Measurements from ENCODE around the gene CTTN. TPM values are rescaled to one million over a fixed set of nuclear protein-coding genes. Genes with fewer than 3 reads are reported as not detected.
"Not testable (repeated sequence)": the region's sequence is repeated elsewhere in the genome, so short reads cannot be mapped to it uniquely, and the experiment has no call there.

The CTTN gene
- total RNA-seq, 2 experiments from 2014 or later = 49.6 to 52.6 TPM

- H3K9me3 Mint-ChIP-seq = no peaks in the 10 kb centered on the region
- H3K27ac Mint-ChIP-seq = no peak overlapping the region
- intact Hi-C loops (cut with micrococcal nuclease) = no loop called here
- H3K4me3 Mint-ChIP-seq = no peak overlapping the region
- H3K36me3 Mint-ChIP-seq = peaks cover 34% of the 10 kb centered on the region
- CTCF ChIA-PET = no interaction called here
- DNase-seq = no peak
- POLR2A ChIA-PET = no interaction called here
- no peaks in the 10 kb centered on the region for H3K4me1 Mint-ChIP-seq (ENCODE audit: low read depth)
- H3K27me3 Mint-ChIP-seq = peaks cover 2% of the 10 kb centered on the region
Observed at GRCh38 chr11:70435361-70435760, 37.0 kb downstream of the CTTN start.

DNA sequence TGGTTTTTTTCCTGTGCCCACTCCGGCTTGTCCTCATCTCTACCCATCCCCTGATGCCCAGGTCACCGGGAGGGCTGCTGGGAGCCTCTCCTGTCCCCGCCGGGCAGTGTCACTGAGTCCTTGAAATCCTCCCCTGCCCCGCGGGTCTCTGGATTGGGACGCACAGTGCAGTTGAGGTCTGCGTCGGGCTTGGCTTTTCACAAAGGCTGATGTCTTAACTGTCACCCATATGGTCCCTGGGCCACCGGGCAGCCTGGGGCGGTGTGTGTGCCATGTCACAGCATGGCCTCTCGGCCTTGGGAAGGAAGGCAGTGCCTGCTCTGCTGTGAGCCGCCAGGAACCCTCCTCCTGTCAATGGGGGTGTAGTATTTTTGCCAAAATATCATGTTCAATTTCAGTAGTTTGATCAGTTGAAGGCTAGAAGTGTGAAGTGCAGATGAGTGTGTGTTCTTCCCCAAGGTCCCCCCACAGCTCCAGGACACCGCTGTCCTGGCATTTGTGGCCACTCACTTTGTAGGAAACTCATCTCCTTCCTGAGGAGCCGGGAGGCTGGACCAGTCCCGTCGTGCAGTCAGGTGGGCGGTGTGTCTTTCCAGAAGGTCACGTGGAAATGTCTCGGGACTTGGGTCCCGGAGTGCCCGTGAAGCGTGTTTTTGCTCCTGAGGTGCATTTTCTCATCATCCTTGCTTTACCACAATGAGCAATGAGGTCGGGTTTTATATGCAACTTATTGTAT is 37.6 kb downstream of the CTTN start:
- H3K36me3 Mint-ChIP-seq = peaks cover 34% of the 10 kb centered on the region
- intact Hi-C loops (cut with micrococcal nuclease) = no loop called here
- DNase-seq = no peak
- ChIA-PET CTCF (no interaction called here), POLR2A (no interaction called here)
- H3K4me1 Mint-ChIP-seq (ENCODE audit: low read depth) = no peaks in the 10 kb centered on the region
- H3K27me3 Mint-ChIP-seq = peaks cover 2% of the 10 kb centered on the region
- no peaks in the 10 kb centered on the region for H3K9me3 Mint-ChIP-seq
- no peak overlapping the region for H3K4me3 Mint-ChIP-seq
- no peak overlapping the region for H3K27ac Mint-ChIP-seq

GRCh38 chr11:70436501-70436860 is 38.2 kb downstream of the CTTN start:
- Mint-ChIP-seq H3K27ac (no peak overlapping the region), H3K9me3 (no peaks in the 10 kb centered on the region), H3K4me1 (ENCODE audit: low read depth) (no peaks in the 10 kb centered on the region), H3K36me3 (peaks cover 33% of the 10 kb centered on the region), H3K27me3 (peaks cover 2% of the 10 kb centered on the region), H3K4me3 (no peak overlapping the region)
- CTCF ChIA-PET = no interaction called here
- DNase-seq = no peak
- POLR2A ChIA-PET = no interaction called here
- intact Hi-C loops (cut with micrococcal nuclease) = no loop called here

- peaks cover 2% of the 10 kb centered on the region for H3K27me3 Mint-ChIP-seq
- H3K27ac Mint-ChIP-seq = no peak overlapping the region
- intact Hi-C loops (cut with micrococcal nuclease) = no loop called here
- no peaks in the 10 kb centered on the region for H3K4me1 Mint-ChIP-seq (ENCODE audit: low read depth)
- ChIA-PET CTCF (no interaction called here), POLR2A (no interaction called here)
- peaks cover 26% of the 10 kb centered on the region for H3K36me3 Mint-ChIP-seq
- no peak overlapping the region for H3K4me3 Mint-ChIP-seq
- no peak for DNase-seq
- no peaks in the 10 kb centered on the region for H3K9me3 Mint-ChIP-seq
Observed at GRCh38 chr11:70437111-70437784, 38.9 kb downstream of the CTTN start.

GRCh38 chr11:70440206-70440605 is 41.9 kb downstream of the CTTN start:
- H3K9me3 Mint-ChIP-seq = no peaks in the 10 kb centered on the region
- DNase-seq = no peak
- ChIA-PET CTCF (no interaction called here), POLR2A (no interaction called here)
- intact Hi-C loops (cut with micrococcal nuclease) = no loop called here
- H3K27me3 Mint-ChIP-seq = peaks cover 5% of the 10 kb centered on the region
- H3K36me3 Mint-ChIP-seq = peaks cover 7% of the 10 kb centered on the region
- no peak overlapping the region for H3K27ac Mint-ChIP-seq
- no peak overlapping the region for H3K4me3 Mint-ChIP-seq
- no peaks in the 10 kb centered on the region for H3K4me1 Mint-ChIP-seq (ENCODE audit: low read depth)

DNA sequence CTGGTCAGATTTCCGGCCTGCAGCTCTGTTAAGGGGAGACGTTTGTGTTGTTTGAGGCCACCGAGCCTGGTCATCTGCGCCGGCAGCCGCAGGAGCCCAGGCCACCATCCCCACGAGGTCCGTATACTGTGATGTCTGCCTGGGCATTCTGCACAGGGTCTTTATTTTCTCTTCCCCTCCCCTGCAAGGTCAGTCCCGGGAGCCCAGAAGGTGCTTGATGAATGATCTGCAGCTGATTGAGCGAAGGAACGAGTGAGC is 45.4 kb downstream of the CTTN start:
- H3K27ac Mint-ChIP-seq = no peak overlapping the region
- ChIA-PET POLR2A (no interaction called here), CTCF (no interaction called here)
- H3K27me3 Mint-ChIP-seq = peaks cover 8% of the 10 kb centered on the region
- peaks cover 5% of the 10 kb centered on the region for H3K9me3 Mint-ChIP-seq
- H3K36me3 Mint-ChIP-seq = peaks cover under 1% of the 10 kb centered on the region
- no peaks in the 10 kb centered on the region for H3K4me1 Mint-ChIP-seq (ENCODE audit: low read depth)
- intact Hi-C loops (cut with micrococcal nuclease) = no loop called here
- no peak for DNase-seq
- no peak overlapping the region for H3K4me3 Mint-ChIP-seq

DNA sequence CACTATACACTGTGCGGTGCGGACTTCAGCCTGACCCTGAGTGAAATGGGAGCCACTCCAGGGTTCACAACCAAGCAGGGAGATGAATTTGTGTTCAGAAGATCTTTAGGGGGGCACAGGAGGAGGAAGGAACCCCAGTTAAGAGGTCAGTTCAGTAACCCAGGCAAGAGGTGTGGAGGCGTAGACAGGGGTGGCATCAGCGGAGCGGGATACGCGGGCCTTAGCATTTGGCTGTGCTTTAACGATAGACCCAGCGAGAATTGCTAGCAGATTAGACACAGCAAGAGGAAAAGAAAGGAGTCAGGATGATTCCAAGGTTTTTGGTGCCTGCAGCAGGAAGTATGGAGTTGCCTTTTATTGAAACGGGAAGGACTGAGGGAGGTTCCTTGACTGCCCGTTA is 46.8 kb downstream of the CTTN start:
- ChIA-PET CTCF (no interaction called here), POLR2A (no interaction called here)
- intact Hi-C loops (cut with micrococcal nuclease) = no loop called here
- Mint-ChIP-seq H3K36me3 (peaks cover 4% of the 10 kb centered on the region), H3K9me3 (peaks cover 19% of the 10 kb centered on the region), H3K27me3 (peaks cover 6% of the 10 kb centered on the region), H3K4me1 (ENCODE audit: low read depth) (no peaks in the 10 kb centered on the region), H3K4me3 (no peak overlapping the region), H3K27ac (no peak overlapping the region)
- DNase-seq = no peak

GRCh38 chr11:70445605-70446004 is 47.3 kb downstream of the CTTN start:
- DNase-seq = no peak
- Mint-ChIP-seq H3K9me3 (peaks cover 24% of the 10 kb centered on the region), H3K4me1 (ENCODE audit: low read depth) (no peaks in the 10 kb centered on the region), H3K27me3 (peaks cover 6% of the 10 kb centered on the region), H3K27ac (no peak overlapping the region), H3K36me3 (peaks cover 7% of the 10 kb centered on the region), H3K4me3 (no peak overlapping the region)
- ChIA-PET POLR2A (no interaction called here), CTCF (no interaction called here)
- intact Hi-C loops (cut with micrococcal nuclease) = no loop called here

GRCh38 chr11:70448983-70449567 is 50.7 kb downstream of the CTTN start:
- Mint-ChIP-seq H3K9me3 (peaks cover 33% of the 10 kb centered on the region), H3K27me3 (peaks cover 6% of the 10 kb centered on the region), H3K27ac (no peak overlapping the region), H3K4me3 (no peak overlapping the region), H3K36me3 (peaks cover 7% of the 10 kb centered on the region), H3K4me1 (ENCODE audit: low read depth) (no peaks in the 10 kb centered on the region)
- POLR2A ChIA-PET = no interaction called here
- intact Hi-C loops (cut with micrococcal nuclease) = no loop called here
- DNase-seq = peak; percentile 16
- CTCF ChIA-PET = no interaction called here

- H3K27me3 Mint-ChIP-seq = peaks cover 5% of the 10 kb centered on the region
- CTCF ChIA-PET = no interaction called here
- POLR2A ChIA-PET = no interaction called here
Observed at GRCh38 chr11:70454197-70454767, 56.0 kb downstream of the CTTN start.

DNA sequence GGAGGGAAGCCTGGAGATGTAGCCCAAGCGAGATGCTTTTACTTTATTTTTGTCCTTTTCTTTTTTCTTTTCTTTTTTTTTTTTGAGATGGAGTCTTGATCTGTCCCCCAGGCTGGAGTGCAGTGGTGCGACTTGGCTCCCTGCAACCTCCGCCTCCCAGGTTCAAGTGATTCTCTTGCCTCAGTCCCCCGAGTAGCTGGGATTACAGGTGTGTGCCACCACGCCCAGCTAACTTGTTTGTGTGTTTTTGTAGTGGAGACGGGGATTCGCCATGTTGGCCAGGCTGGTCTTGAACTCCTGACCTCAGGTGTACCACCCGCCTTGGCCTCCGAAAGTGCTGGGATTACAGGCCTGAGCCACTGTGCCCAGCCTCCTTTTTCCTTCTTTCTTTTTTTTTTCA is 56.5 kb downstream of the CTTN start:
- POLR2A ChIA-PET; H3K27ac Mint-ChIP-seq; H3K4me3 Mint-ChIP-seq; intact Hi-C loops (cut with micrococcal nuclease); H3K36me3 Mint-ChIP-seq; DNase-seq; H3K4me1 Mint-ChIP-seq (ENCODE audit: low read depth); H3K27me3 Mint-ChIP-seq; CTCF ChIA-PET: not testable (repeated sequence)
- peaks cover 17% of the 10 kb centered on the region for H3K9me3 Mint-ChIP-seq

More at GRCh38 chr11:70454197-70454767, 56.0 kb downstream of the CTTN start:
- H3K27ac Mint-ChIP-seq = no peak overlapping the region
- no peak for DNase-seq
- intact Hi-C loops (cut with micrococcal nuclease) = no loop called here
- H3K9me3 Mint-ChIP-seq = peaks cover 23% of the 10 kb centered on the region
- no peaks in the 10 kb centered on the region for H3K4me1 Mint-ChIP-seq (ENCODE audit: low read depth)
- peaks cover 3% of the 10 kb centered on the region for H3K36me3 Mint-ChIP-seq
- H3K4me3 Mint-ChIP-seq = no peak overlapping the region

GRCh38 chr11:70455354-70455753 is 57.0 kb downstream of the CTTN start:
- peaks cover 9% of the 10 kb centered on the region for H3K27me3 Mint-ChIP-seq
- POLR2A ChIA-PET = no interaction called here
- no peak overlapping the region for H3K27ac Mint-ChIP-seq
- H3K4me3 Mint-ChIP-seq = no peak overlapping the region
- H3K9me3 Mint-ChIP-seq = peaks cover 12% of the 10 kb centered on the region
- no peak for DNase-seq
- no peaks in the 10 kb centered on the region for H3K4me1 Mint-ChIP-seq (ENCODE audit: low read depth)
- CTCF ChIA-PET = no interaction called here
- intact Hi-C loops (cut with micrococcal nuclease) = no loop called here
- H3K36me3 Mint-ChIP-seq = peaks cover 1% of the 10 kb centered on the region
